Measurements from ENCODE around the gene DNAJB1.

Gene DNAJB1

DNA sequence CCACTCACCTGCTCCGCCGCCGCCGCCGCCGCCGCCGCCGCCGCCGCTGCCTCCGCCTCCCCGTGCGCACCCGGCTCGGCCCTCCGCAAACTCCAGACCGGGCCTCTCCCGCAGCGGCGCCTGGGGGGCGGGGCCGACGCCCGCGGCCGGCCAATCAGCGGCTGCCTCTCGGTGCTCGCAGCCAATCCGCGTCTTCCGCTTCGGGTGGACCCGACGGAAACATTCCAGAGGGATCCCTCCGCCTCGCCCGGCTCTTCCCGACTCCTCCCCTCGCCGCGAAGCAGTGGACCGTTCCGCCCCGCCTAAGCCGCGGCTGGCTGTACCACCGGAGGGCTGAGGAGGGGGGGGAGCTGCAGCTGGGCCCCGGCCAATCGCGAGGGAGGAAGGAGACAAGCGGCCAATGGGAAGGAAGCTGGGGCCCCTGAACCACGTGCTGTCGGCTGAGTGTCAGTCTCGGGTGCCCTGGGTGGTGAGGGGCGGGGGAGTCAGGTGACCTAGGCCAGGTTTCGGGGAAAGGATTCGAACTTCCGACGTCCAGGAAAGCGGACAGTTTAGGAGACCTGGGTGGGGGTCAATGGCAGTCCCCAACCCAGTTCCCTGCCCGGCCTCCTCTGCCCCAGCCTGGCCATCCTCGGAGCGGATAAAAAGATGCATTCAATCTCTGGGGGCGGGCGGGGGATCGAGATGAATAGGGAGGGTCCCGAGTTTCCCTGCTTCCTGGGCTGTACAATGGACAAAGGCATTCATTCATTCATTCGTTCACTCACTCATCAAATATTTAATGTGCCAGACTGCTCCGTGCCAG is 22.0 kb downstream of the DNAJB1 start, which contains the start of gene GIPC1:
GIPC1 (minus strand) TSS at position 99 of the 805 bp plus-strand sequence. CDS start 13,151 bp downstream, outside the sequence.
- peak; percentile 98 for DNase-seq (ENCODE audit: low spot score)

DNA sequence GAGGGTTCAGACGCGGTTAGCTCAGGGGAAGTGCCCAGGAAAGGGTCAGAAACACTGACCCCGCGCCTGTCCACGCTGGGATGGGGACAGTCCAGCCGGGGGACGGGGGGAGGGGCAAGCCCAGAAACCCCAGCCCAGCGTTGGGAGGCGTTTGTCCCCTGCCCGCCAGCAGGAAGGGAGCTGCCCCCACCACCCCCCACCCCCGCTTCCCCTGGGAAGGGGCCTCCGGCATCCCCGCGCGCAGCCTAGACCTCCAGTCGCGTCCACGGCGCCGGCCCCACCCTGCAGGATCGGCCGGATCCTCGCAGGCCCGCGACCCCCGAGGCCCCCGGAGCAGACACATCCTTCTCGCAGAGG is 22.5 kb downstream of the DNAJB1 start:
- DNase-seq (ENCODE audit: low spot score), result no peak

DNA sequence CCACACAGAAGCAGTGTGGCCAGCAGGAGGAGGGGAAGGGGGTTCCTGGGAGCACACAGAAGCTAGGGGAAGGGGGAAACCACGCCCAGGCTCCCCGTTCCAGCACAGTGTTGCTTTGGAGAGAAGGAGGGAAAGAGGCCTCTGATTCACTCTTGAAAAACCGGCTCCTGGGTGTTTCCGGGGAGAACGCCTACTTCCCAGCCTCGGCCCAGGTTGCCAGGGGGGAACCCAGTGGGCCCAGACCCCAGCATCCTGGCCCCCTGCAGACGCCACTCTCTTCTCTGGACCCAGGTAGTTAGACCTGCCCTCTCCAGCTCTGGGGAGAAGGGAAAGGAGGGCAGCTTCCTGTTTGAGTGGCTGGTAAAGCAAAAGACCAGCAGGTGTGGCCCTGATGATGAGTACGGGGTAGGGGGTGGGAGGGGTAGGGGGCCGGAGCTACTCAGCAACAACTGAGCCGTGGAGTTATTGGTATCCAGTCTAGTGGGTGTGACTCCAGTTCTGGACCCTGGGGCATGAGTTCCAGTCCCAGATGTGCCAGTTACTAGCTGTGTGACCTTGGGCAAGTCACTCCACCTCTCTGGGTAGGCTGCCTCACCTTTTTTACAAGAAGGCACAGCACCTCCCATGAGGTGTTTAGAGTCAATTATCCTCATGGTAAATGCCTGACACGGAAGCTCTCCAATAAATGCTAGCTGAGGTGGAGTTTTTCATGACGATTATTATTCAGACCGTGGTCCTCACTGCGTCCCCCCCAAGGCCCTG is 23.1 kb downstream of the DNAJB1 start:
- DNase-seq (ENCODE audit: low spot score), result no peak

DNA sequence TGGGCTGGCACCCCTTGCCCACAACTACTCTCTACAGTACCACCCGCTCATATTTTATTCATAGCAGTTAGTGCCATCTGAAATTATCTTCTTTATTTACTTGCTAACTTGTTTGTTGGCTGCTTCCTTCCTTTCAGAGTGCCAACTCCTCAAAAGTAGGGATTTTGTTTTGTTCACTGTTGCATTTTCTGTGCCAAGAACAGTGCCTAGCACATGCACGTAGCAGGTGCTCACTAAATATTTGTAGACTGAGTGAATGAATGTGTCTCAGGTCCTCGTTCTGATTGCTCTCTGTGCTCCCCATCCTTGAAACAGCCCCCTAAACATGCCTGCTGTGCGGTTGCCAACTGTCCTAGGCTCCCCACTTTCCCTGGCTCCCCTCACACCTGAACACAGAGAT is 23.8 kb downstream of the DNAJB1 start:
- no peak for DNase-seq (ENCODE audit: low spot score)

DNA sequence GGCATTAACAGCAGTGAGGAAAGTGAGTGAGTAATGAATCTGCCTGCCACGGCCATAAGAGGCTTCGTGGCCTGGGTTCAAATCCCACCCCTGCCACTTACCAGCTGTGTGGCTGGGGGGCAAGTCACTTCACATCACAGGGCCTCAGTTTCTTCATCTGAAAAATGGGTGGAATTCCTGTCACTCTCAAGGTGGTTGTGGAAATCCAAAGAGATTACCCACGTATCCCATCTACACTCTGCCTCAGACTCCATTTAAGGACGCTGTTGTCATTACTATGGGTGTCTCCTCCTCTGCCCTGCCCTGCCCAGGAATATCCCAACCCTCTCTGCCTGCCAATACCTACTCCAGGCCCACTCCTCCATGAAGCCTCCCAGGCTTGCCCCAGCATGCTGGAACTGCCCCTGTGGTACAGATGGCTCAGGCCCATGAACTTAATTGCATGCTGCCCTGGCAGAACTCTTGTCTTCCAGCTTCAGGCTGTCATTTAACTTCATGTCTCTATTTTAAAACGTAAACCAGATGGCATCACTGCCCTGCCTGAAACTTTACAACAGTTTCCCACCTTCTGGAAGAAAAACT is 25.4 kb downstream of the DNAJB1 start:
- DNase-seq (ENCODE audit: low spot score), result no peak

DNA sequence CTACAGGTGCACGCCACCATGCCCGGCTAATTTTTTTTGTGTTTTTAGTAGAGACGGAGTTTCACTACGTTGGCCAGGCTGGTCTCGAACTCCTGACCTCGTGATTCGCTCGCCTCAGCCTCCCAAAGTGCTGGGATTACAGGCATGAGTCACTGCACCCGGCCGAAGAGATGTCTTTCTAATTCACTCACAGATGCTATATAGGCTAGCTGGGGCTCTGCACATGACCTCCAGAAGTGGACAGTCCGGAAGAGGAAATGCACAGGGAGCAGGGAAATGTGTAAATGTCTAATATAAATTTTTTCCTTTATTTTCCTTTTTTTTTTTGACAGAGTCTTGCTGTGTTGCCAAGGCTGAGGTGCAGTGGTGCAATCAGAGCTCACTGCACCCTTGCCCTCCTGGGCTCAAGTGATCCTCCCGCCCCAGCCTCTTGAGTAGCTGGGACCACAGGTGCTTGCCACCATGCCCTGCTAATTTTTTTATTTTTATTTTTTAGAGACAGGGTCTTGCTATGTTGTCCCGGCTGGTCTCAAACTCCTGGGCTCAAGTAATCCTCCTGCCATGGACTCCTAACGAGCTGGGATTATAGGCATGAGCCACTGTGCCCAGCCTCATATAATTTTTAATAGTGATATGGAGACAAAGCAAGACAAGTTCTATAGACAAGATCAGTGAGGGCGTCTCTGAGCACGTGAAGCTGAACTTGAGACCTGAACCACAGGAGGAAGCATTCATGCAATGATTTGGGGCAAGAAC is 30.6 kb downstream of the DNAJB1 start:
- DNase-seq (ENCODE audit: low spot score), result no peak

DNA sequence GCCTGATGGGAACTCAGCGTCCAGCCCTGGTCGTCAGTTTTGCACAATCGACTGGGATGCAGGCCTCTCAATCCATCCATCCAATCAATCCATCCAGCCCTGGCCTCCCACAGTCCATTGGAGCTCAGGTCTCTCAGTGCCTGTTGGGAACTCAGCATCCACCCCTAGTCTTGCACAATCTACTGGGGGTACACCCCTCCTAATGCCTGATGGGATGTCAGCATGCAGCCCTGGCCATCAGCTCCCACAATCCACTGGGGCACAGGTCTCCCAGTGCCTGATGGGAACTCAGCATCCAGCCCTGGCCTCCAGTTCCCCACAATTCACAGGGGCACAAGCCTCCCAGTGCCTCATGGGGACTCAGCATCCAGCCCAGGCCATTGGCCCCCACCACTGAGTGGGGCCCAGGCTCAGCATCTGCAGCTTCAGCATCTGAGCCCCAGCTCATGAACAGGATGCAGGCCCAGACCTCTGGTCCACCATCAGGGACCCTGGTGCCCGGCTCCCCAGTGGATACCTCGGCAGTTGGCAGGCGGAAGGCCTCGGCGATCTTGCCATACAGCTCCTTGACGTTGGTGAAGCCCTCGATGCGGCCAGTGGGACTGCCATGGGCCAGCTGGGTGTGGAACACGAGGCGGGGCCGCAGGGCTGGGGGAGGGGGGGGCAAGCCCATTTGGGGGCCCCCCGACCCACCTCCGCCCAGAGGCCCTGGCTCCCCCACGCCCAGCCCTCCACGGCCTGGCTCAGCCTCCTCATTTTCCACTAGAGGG is 35.8 kb downstream of the DNAJB1 start:
- DNase-seq (ENCODE audit: low spot score), result no peak

DNA sequence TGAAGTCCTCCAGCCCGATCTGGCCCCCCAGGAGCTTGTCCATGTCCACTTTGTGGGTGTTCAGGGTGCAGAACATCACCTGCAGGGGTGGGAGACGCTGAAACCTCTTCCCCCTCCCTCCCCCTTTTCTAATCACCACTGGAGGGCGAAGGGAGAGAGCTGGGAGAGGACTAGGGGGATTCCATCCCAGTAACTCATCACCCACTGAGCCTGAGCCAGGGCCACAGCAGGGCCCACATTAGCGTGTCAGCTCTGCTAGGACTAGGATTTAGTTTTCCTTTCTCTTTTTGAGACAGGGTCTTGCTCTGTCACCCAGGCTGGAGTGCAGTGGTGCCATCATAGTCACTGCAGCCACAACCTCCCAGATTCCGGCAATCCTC is 37.5 kb downstream of the DNAJB1 start:
- no peak for DNase-seq (ENCODE audit: low spot score)

DNA sequence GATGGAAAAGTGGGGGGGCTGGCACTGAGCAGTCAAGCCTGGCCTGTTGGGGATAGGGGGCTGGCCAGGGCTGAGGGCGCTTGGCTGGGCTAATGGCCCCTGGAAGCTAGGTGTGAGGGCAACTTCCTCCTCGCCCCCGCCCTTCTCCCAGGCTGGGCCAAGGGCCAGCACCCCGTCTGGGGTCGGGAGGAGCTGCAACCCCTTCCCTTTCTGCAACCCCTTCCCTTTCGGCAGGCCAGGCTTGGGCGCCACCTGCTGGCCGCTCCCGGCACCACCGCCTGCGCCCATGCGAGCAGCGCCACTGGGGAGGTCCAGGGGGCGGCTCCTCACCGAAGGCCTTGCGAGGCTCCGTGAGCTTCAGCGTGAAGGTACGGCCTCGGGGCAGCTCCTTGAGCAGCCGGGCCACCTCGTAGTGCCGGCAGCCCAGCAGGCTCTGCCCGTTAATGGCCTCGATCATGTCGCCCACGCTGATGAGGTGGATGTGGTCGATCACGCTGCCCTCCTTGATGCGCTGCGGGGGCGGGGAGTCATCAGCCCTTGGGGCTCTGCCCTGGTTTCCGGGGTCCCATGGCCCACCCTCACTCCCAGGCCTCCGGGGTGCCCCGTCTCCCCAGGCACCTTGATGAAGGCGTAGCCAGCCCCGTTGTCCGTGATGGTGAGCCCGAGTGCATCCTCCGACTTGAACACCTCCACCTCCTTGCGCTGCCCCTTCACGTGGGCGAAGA is 38.1 kb downstream of the DNAJB1 start:
- peak; percentile 80 for DNase-seq (ENCODE audit: low spot score)

DNA sequence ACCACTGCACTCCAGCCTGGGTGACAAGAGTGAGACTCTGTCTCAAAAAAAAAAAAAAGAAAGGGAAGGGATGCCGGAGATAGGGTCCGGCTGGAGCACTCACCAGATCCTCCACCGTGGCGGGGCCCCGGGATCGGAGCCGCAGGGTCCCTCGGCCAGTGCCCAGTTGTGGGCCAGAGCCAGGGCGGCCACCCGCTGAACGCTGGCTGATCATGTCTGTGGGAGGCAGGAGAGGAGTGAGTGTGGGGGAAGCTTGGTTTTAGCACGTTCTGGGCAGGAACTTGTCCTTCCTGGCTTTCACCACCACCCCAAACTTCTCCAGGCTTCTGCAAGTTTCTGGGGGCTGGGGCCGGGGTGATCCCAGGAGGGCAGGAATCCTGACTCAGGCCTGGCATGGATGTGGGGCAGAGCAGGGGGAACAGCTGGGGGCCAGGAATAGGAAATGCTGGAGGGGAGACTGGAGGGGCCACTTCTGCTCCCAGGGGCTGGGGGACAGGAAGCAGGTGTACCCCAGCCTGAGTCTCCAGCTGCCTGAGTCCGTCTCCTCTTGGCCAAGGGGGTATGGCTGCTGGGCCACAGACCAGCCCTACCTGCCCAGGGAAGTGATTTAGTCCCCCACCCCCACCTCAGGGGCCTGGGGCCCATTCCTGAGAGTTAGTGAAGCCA is 38.8 kb downstream of the DNAJB1 start:
- no peak for DNase-seq (ENCODE audit: low spot score)

DNA sequence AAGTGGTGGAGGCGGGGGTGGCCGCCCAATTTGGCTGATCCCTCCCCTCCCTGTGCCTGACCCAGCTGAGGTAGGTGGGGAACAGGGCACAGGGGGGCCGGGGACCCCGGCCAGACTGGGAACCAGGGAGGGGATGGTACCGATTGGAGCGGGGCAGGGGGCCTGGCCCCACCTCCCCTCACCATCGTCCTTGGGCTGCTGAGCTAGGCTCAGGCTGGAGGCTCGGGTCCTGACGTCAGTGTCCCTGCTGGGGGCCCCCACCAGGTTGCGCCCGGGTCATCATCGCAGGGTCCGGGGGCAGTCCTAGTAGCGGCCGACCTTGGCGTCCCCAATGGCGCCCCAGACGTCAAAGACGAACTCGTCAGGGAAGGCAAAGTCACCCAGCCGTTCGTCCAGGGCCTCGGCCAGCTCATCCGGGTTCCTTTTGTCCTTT is 40.1 kb downstream of the DNAJB1 start:
- no peak for DNase-seq (ENCODE audit: low spot score)

DNA sequence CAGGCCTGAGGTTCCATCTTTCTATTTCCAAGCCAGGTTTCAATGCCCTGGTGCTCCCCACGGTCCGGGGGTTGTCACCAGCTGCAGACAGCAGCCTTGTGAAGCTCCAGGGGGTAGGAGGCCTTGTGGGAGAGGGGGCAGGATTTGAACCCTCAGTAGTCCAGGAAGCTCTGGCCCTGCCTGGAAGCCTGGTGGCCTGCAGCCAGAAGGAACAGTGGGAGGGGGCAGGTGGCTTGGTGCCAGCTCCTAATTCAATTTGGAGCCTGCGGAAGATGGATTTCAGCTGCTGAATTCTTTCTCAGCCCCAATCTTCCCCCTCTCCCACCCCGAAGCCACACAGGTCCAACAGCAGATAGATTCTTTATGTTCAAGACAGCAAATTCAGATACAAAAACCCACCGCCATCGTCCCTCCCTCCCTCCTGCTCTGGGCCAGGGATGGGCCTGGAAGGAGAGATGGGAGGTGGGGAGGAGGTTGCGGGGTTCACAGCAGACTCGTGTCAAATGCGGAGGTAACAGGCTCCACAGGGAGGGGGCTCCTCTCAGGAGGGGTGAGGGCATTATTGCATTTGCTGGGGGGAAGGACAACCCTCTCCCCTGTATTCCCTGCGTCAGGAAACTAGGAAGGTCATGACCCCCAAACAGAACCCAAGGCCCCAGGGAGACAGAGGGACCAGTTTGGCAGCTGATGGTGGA is 40.6 kb downstream of the DNAJB1 start:
- DNase-seq (ENCODE audit: low spot score), result no peak

DNA sequence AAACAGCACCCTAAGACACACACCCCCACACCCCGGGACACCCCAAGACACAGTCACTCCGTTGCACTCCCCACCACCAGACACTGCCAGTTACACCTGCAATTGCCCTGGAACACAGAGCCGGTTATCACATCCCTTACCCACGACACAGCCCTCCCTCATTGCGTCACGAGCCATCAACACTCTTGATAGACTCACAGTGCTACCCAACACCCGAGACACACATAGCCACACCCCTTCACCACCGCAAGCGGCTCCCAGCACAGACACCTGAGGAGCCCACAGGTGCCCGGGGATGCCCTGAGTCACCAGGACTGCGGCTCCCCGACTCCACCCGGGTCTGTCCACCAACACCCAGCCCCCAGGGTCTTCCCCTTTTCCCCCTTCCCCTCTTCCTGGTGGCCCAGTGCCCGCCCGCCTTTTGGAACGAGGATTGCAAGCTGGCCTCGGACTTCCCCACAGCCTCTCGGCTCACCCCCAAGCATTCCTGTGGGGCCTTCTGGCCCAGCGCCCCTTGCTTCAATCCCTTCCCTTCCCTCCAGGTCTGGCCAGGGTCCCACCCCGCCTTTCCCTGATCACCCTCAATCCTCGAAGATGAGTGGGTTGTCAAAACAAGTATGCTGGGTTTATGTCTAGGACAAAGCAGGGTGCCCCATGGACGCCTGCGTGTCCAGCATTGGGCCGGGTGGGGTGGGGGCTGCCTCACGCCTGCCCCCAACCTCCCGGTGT is 41.4 kb downstream of the DNAJB1 start:
- DNase-seq (ENCODE audit: low spot score), result peak; percentile 76

DNA sequence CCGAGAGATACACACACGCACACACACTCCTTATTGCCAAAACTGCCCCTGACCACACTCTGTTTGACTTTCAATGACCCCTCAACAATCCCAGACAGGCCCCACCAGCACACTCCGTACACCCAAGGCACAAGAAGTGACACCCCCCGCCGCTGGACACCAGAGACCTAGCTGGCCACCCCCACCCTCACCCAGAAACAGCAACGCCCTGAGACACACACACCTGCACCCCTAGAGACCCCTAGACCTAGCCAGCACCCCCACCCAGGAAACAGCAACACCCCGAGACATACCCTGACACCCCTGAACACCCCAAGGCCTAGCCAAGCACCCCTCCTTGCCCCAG is 41.9 kb downstream of the DNAJB1 start:
- no peak for DNase-seq (ENCODE audit: low spot score)

DNA sequence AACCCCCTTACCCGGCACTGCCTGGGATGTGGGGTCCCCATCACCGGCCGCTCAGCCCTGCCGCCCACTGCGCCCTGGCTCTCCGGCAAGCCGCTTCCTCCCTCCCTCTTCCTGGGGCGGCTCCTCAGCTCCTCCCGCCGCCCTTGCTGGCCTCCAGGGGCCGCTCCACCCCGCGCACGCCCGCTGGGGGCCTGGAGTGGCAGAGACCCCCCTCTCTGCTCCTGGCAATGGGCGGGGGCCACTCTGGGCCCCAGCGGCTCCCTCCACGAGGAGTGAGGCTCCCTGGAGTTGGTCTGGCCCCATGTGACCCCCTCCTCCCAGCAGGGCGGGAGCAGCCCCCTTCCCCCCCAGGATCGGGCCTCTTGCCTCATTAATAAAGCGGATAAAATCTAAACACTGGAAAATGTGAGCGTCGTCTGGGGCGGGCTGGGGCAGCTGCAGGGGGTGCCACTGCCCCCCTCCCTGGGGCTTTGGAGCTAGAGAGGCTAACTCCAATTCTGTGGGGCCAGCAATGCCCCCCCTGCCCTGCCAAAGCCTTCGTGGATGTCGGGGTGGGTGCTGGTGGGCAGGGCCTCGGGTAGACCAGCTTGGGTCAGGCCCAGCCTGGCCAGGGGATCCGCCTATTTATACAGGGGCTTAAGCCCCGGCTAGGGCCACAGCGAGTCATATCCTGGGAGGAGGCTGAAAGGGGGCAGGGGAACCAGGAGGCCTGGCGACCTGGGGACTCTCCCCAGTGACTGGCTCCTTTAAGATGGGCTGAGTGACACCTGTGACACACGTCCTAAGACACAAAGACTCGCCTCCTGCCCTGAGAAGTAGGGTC is 42.7 kb downstream of the DNAJB1 start, which contains the start of gene PTGER1:
PTGER1 (minus strand) TSS at position 104 of the 823 bp plus-strand sequence. CDS start 1,034 bp downstream, outside the sequence.
- DNase-seq (ENCODE audit: low spot score), result no peak

DNA sequence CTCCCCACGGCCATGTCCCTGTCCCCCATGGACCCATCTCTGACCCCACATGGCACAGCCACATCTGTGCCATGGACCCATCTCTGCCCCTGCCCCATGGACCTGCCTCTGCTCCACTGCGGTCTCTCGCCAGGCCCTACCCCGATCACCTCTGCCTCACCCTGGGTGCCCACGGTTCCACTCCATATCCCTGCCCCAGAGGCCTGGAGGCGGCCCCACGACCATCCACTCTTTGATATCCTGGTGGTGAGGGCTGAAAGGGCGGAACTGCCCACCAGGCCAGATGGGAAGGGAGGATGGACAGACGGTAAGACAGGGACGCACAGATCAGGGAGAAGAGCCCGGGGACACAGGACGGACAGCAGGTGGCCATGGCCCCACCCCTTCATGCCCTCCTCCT is 43.4 kb downstream of the DNAJB1 start:
- DNase-seq (ENCODE audit: low spot score), result no peak

DNA sequence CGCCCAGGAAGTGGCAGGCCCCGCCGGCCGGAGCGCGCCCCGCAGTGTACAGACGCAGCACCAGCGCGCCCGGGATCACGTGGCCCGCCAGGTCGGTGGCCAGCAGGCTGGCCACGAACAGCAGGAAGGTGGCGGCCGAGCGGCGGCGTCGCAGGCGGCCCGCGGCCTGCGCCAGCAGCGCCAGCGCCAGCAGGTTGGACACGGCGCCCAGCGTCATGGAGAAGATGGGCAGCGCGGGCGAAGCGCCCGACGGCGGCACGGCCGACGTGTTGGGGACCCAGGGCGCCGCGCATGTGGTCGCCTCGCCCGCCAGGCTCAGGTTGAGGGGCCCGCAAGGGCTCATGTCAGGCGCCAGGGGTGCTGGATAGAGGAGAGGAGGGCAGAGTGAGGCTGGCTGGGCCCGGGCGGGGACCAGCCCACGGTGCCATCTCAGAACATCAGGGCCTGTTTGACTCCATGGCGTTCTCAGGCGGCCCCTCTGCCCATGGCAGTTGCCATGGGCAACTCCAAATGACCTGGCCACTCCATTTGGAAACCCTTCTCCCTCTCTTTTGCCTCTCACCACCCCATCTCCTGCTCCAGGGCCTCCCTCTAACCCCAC is 44.1 kb downstream of the DNAJB1 start:
- DNase-seq (ENCODE audit: low spot score), result no peak
